SK-N-SH treated with all-trans-retinoic acid at 6 μM for 48 hours (cell line): ENCODE data around the gene GTF2IRD1.

Experiments
- ATAC-seq: fragments of 200-7000 bp; cut with Tn5 transposase; 3 replicates; pipeline ENCODE4 v1.9.1; 2020; ENCODE audit warnings: mild to moderate bottlenecking, moderate library complexity
- ARNTL ChIP-seq: fragments of 450-650 bp; formaldehyde crosslinking; IDR thresholded peaks from 2 replicates; pipeline ENCODE4 v1.5.0; 2020; ENCODE audit warnings: low read depth, mild to moderate bottlenecking, moderate library complexity, borderline replicate concordance
- BACH2 ChIP-seq: fragments of 250-450 bp; sonication (Bioruptor Pico); IDR thresholded peaks from 2 replicates; pipeline ENCODE4 v1.9.0; 2021; ENCODE audit warnings: mild to moderate bottlenecking, borderline replicate concordance
- CREB5 ChIP-seq: fragments of 250-450 bp; sonication (Bioruptor Pico); IDR thresholded peaks from 2 replicates; pipeline ENCODE4 v1.5.1; 2020; ENCODE audit warnings: low read depth, mild to moderate bottlenecking, moderate library complexity
- CSDC2 ChIP-seq: fragments of 250-450 bp; sonication (Bioruptor Pico); IDR thresholded peaks from 2 replicates; pipeline ENCODE4 v1.5.0; 2020; ENCODE audit warnings: mild to moderate bottlenecking, moderate library complexity
- CSRNP3 ChIP-seq: fragments of 250-450 bp; sonication (Bioruptor Pico); IDR thresholded peaks from 2 replicates; pipeline ENCODE4 v1.5.1; 2021; ENCODE audit warnings: mild to moderate bottlenecking, moderate library complexity
- ESRRG ChIP-seq: fragments of 250-450 bp; sonication (Bioruptor Pico); IDR thresholded peaks from 2 replicates; pipeline ENCODE4 v1.6.1; 2021; ENCODE audit warnings: mild to moderate bottlenecking
- GLIS3 ChIP-seq: fragments of 250-450 bp; sonication (Bioruptor Pico); IDR thresholded peaks from 2 replicates; pipeline ENCODE4 v1.5.0; 2020; ENCODE audit warnings: mild to moderate bottlenecking, moderate library complexity
- ISL1 ChIP-seq: fragments of 250-450 bp; sonication (Bioruptor Pico); IDR thresholded peaks from 2 replicates; pipeline ENCODE4 v2.1.2; 2022; ENCODE audit warnings: mild to moderate bottlenecking, moderate library complexity
- OSR1 ChIP-seq: fragments of 250-450 bp; sonication (Bioruptor Pico); IDR thresholded peaks from 2 replicates; pipeline ENCODE4 v1.8.0; 2022; ENCODE audit warnings: moderate library complexity, mild to moderate bottlenecking, inconsistent platforms
- PATZ1 ChIP-seq: fragments of 250-450 bp; sonication (Bioruptor Pico); IDR thresholded peaks from 2 replicates; pipeline ENCODE4 v1.8.0; 2020; ENCODE audit warnings: mild to moderate bottlenecking, moderate library complexity, borderline replicate concordance
- POU6F1 ChIP-seq: fragments of 250-450 bp; sonication (Bioruptor Pico); IDR thresholded peaks from 2 replicates; pipeline ENCODE4 v1.8.0; 2021; ENCODE audit warnings: low read depth, mild to moderate bottlenecking, moderate library complexity, borderline replicate concordance
- PPARA ChIP-seq: fragments of 250-450 bp; sonication (Bioruptor Pico); IDR thresholded peaks from 2 replicates; pipeline ENCODE4 v1.5.0; 2020; ENCODE audit warnings: mild to moderate bottlenecking, borderline replicate concordance
- RARB ChIP-seq: fragments of 250-450 bp; sonication (Bioruptor Pico); IDR thresholded peaks from 2 replicates; pipeline ENCODE4 v1.8.0; 2021; ENCODE audit warnings: mild to moderate bottlenecking, moderate library complexity
- SNAI2 ChIP-seq: fragments of 250-450 bp; sonication (Bioruptor Pico); IDR thresholded peaks from 2 replicates; pipeline ENCODE4 v1.5.0; 2020; ENCODE audit warnings: mild to moderate bottlenecking, moderate library complexity
- TCF4 ChIP-seq: fragments of 250-450 bp; sonication (Bioruptor Pico); IDR thresholded peaks from 2 replicates; pipeline ENCODE4 v1.8.0; 2021; ENCODE audit warnings: mild to moderate bottlenecking, moderate library complexity, borderline replicate concordance
- TOX ChIP-seq: fragments of 250-450 bp; sonication (Bioruptor Pico); IDR thresholded peaks from 2 replicates; pipeline ENCODE4 v1.8.0; 2021; ENCODE audit warnings: mild to moderate bottlenecking, moderate library complexity, borderline replicate concordance
- ZC3H10 ChIP-seq: fragments of 250-450 bp; sonication (Bioruptor Pico); IDR thresholded peaks from 2 replicates; pipeline ENCODE4 v1.5.1; 2021; ENCODE audit warnings: mild to moderate bottlenecking, moderate library complexity
- ZFP3 ChIP-seq: fragments of 250-450 bp; sonication (Bioruptor Pico); IDR thresholded peaks from 2 replicates; pipeline ENCODE4 v1.5.0; 2020; ENCODE audit warnings: mild to moderate bottlenecking, moderate library complexity
- ZFP30 ChIP-seq: fragments of 450-650 bp; formaldehyde crosslinking; IDR thresholded peaks from 2 replicates; pipeline ENCODE4 v1.5.0; 2022; ENCODE audit warnings: mild to moderate bottlenecking, moderate library complexity
- ZNF565 ChIP-seq: fragments of 450-650 bp; formaldehyde crosslinking; conservative IDR thresholded peaks from 2 replicates; pipeline ENCODE4 v1.5.0; 2020; ENCODE audit warnings: low read depth, mild to moderate bottlenecking, moderate library complexity
- ZNF70 ChIP-seq: fragments of 450-650 bp; formaldehyde crosslinking; IDR thresholded peaks from 2 replicates; pipeline ENCODE4 v1.5.0; 2020; ENCODE audit warnings: mild to moderate bottlenecking, moderate library complexity
- ZNF8 ChIP-seq: fragments of 450-650 bp; formaldehyde crosslinking; IDR thresholded peaks from 2 replicates; pipeline ENCODE4 v1.5.0; 2020; ENCODE audit warnings: mild to moderate bottlenecking, moderate library complexity

The GTF2IRD1 gene

GRCh38 chr7:74585844-74586243 lies 132.1 kb downstream of the GTF2IRD1 start (continued):
- TF ChIP-seq CREB5 (CRISPR knock-in tag) (no peak), ZNF8 (CRISPR knock-in tag) (no peak)

GRCh38 chr7:74586258-74587175 lies 132.8 kb downstream of the GTF2IRD1 start:
- TF ChIP-seq ZNF565 (CRISPR knock-in tag) = no peak
- TF ChIP-seq ZNF70 (CRISPR knock-in tag) = peak; percentile 76
- peak; percentile 36 for ATAC-seq

GRCh38 chr7:74587435-74588126 lies 133.9 kb downstream of the GTF2IRD1 start:
- TF ChIP-seq ISL1 (CRISPR knock-in tag) (no peak), RARB (CRISPR knock-in tag) (no peak), ARNTL (CRISPR knock-in tag) (no peak), CSRNP3 (no peak), ZC3H10 (CRISPR knock-in tag) (no peak), PATZ1 (no peak), POU6F1 (no peak), GLIS3 (no peak), BACH2 (no peak), ZFP30 (CRISPR knock-in tag) (no peak), CREB5 (CRISPR knock-in tag) (no peak), ZNF565 (CRISPR knock-in tag) (no peak), ZNF8 (CRISPR knock-in tag) (no peak), TOX (CRISPR knock-in tag) (no peak), SNAI2 (CRISPR knock-in tag) (no peak), TCF4 (CRISPR knock-in tag) (no peak), ESRRG (no peak), ZFP3 (CRISPR knock-in tag) (no peak), OSR1 (CRISPR knock-in tag) (no peak), ZNF70 (CRISPR knock-in tag) (no peak)
- peak; percentile 98 for ATAC-seq

- ATAC-seq = no peak
- TF ChIP-seq ZFP3 (CRISPR knock-in tag) (no peak), GLIS3 (no peak), BACH2 (no peak), ZNF8 (CRISPR knock-in tag) (no peak), ISL1 (CRISPR knock-in tag) (no peak), POU6F1 (no peak), ZC3H10 (CRISPR knock-in tag) (no peak), CSDC2 (no peak), CREB5 (CRISPR knock-in tag) (no peak), ESRRG (no peak), ZFP30 (CRISPR knock-in tag) (no peak), PPARA (CRISPR knock-in tag) (no peak)
Observed at GRCh38 chr7:74590813-74591212, 137.1 kb downstream of the GTF2IRD1 start.
